Trophoblast cell (in vitro differentiated cells and primary cell): ENCODE results near the gene CAMKK1.

Source experiments
- DNase-seq, 2 donors: peaks; one replicate each; pipeline ENCODE4 v3.0.0-alpha.2; 2016
- H2AFZ ChIP-seq: 2 replicates; pipeline ENCODE4 v1.6.1; 2013; ENCODE audit warnings: low read length, moderate library complexity, mild to moderate bottlenecking; ENCODE audit not compliant: insufficient read depth, poor library complexity
- H2AK5ac ChIP-seq: 2 replicates; pipeline ENCODE4 v1.6.1; 2013; ENCODE audit warnings: mild to moderate bottlenecking, low read length
- H2BK120ac ChIP-seq: 2 replicates; pipeline ENCODE4 v1.6.1; 2013; ENCODE audit warnings: low read length, mild to moderate bottlenecking, moderate library complexity; ENCODE audit not compliant: insufficient read depth, poor library complexity
- H2BK12ac ChIP-seq: 2 replicates; pipeline ENCODE4 v1.6.1; 2013; ENCODE audit warnings: mild to moderate bottlenecking, low read length, moderate library complexity
- H2BK5ac ChIP-seq: 2 replicates; pipeline ENCODE4 v1.6.1; 2013; ENCODE audit warnings: low read length, low read depth, moderate library complexity, mild to moderate bottlenecking; ENCODE audit not compliant: poor library complexity
- H3K14ac ChIP-seq: 2 replicates; pipeline ENCODE4 v1.6.1; 2013; ENCODE audit warnings: mild to moderate bottlenecking, low read length
- H3K18ac ChIP-seq: 2 replicates; pipeline ENCODE4 v1.6.1; 2013; ENCODE audit warnings: mild to moderate bottlenecking, low read length
- H3K23ac ChIP-seq: 2 replicates; pipeline ENCODE4 v1.6.1; 2013; ENCODE audit warnings: low read length
- H3K27ac ChIP-seq: 2 replicates; pipeline ENCODE4 v1.5.1; 2013; ENCODE audit warnings: low read depth, mild to moderate bottlenecking, inconsistent platforms, low read length, moderate library complexity
- H3K27me3 ChIP-seq: 2 replicates; pipeline ENCODE4 v1.6.1; 2013; ENCODE audit warnings: inconsistent platforms, mild to moderate bottlenecking, low read length, moderate library complexity; ENCODE audit not compliant: insufficient read depth
- H3K36me3 ChIP-seq, 2 experiments: 1 replicate in 1 of 2; 2 replicates in 1 of 2; pipeline ENCODE4 v1.6.1; 2013; ENCODE audit warnings: low read length in 2 of 2, mild to moderate bottlenecking in 2 of 2, moderate library complexity in 1 of 2; ENCODE audit not compliant: insufficient read depth in 2 of 2, control insufficient read depth in 1 of 2
- H3K4ac ChIP-seq: 2 replicates; pipeline ENCODE4 v1.6.1; 2013; ENCODE audit warnings: low read depth, mild to moderate bottlenecking, low read length, moderate library complexity
- H3K4me1 ChIP-seq, 2 experiments: 1 replicate in 1 of 2; 2 replicates in 1 of 2; pipeline ENCODE4 v1.6.1; 2013; ENCODE audit warnings: low read length in 2 of 2, mild to moderate bottlenecking in 2 of 2, moderate library complexity in 1 of 2; ENCODE audit not compliant: insufficient read depth in 2 of 2, control insufficient read depth in 1 of 2
- H3K4me2 ChIP-seq: 2 replicates; pipeline ENCODE4 v1.6.1; 2013; ENCODE audit warnings: inconsistent platforms, mild to moderate bottlenecking, low read length, moderate library complexity
- H3K4me3 ChIP-seq: 2 replicates; pipeline ENCODE4 v1.5.1; 2013; ENCODE audit warnings: mild to moderate bottlenecking, low read depth, low read length, inconsistent platforms
- H3K79me1 ChIP-seq: one replicate; pipeline ENCODE4 v1.6.1; 2013; ENCODE audit warnings: low read length
- H3K79me2 ChIP-seq: 2 replicates; pipeline ENCODE4 v1.6.1; 2013; ENCODE audit warnings: low read length, mild to moderate bottlenecking; ENCODE audit not compliant: control insufficient read depth, insufficient read depth, poor library complexity
- H3K9ac ChIP-seq: 2 replicates; pipeline ENCODE4 v1.6.1; 2013; ENCODE audit warnings: mild to moderate bottlenecking, low read length
- H3K9me3 ChIP-seq: 2 replicates; pipeline ENCODE4 v1.6.1; 2013; ENCODE audit warnings: low read depth, mild to moderate bottlenecking, control low read depth, inconsistent platforms, low read length; ENCODE audit not compliant: insufficient read depth
- H4K12ac ChIP-seq: 2 replicates; pipeline ENCODE4 v1.6.1; 2013; ENCODE audit warnings: low read depth, mild to moderate bottlenecking, low read length, moderate library complexity
- H4K8ac ChIP-seq: 2 replicates; pipeline ENCODE4 v1.6.1; 2013; ENCODE audit warnings: low read depth, mild to moderate bottlenecking, low read length, moderate library complexity
- H4K91ac ChIP-seq: one replicate; pipeline ENCODE4 v1.6.1; 2013; ENCODE audit warnings: low read depth, mild to moderate bottlenecking, low read length, moderate library complexity
- WGBS: extraction: QIAGEN DNeasy Blood & Tissue Kit; methylation state at CpG from one replicate; pipeline ENCODE4 v1.1.7; 2013; ENCODE audit warnings: missing lambda C conversion rate; ENCODE audit not compliant: insufficient read length, insufficient coverage; ENCODE audit errors: extremely low coverage; 5-methylcytosine and 5-hydroxymethylcytosine counted together

Gene CAMKK1

DNA sequence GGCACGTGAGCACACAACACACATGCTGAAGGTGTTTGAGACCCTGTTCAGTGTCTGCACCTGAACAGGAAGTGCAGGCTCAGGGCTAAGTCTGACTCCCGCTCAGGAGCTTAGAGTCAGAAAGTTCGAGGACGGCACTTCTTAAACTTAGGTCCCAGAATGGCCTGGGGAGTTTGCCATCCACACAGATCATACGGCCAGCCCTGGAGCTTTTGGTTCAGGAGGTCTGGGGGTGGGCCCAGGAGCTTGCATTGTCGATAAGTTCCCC lies 4.0 kb upstream of the CAMKK1 start:
- H3K23ac ChIP-seq: no peak overlapping the region
- no peaks in the 10 kb centered on the region for H3K36me3 ChIP-seq
- no peak overlapping the region for H4K91ac ChIP-seq
- H3K79me1 ChIP-seq: peaks cover 2% of the 10 kb centered on the region
- H4K8ac ChIP-seq: no peak overlapping the region
- H2AK5ac ChIP-seq: no peak overlapping the region
- H3K14ac ChIP-seq: no peak overlapping the region
- peaks cover 4 to 14% of the 10 kb centered on the region in 2 experiments for H3K4me1 ChIP-seq
- H3K4me3 ChIP-seq: no peak overlapping the region
- H2BK120ac ChIP-seq: no peak overlapping the region
- H3K27me3 ChIP-seq: peaks cover 7% of the 10 kb centered on the region
- H3K18ac ChIP-seq: no peak overlapping the region
- H2BK12ac ChIP-seq: no peak overlapping the region
- no peak overlapping the region for H4K12ac ChIP-seq
- H2AFZ ChIP-seq: no peak overlapping the region
- H3K27ac ChIP-seq: no peak overlapping the region
- H2BK5ac ChIP-seq: no peak overlapping the region
- H3K4ac ChIP-seq: no peak overlapping the region
- no peak overlapping the region for H3K4me2 ChIP-seq
- H3K9me3 ChIP-seq: no peaks in the 10 kb centered on the region
- H3K79me2 ChIP-seq: no peaks in the 10 kb centered on the region
- no CpG with 5 or more reads among the region's 6 CpGs for WGBS
- DNase-seq: no peak
- no peak overlapping the region for H3K9ac ChIP-seq

DNA sequence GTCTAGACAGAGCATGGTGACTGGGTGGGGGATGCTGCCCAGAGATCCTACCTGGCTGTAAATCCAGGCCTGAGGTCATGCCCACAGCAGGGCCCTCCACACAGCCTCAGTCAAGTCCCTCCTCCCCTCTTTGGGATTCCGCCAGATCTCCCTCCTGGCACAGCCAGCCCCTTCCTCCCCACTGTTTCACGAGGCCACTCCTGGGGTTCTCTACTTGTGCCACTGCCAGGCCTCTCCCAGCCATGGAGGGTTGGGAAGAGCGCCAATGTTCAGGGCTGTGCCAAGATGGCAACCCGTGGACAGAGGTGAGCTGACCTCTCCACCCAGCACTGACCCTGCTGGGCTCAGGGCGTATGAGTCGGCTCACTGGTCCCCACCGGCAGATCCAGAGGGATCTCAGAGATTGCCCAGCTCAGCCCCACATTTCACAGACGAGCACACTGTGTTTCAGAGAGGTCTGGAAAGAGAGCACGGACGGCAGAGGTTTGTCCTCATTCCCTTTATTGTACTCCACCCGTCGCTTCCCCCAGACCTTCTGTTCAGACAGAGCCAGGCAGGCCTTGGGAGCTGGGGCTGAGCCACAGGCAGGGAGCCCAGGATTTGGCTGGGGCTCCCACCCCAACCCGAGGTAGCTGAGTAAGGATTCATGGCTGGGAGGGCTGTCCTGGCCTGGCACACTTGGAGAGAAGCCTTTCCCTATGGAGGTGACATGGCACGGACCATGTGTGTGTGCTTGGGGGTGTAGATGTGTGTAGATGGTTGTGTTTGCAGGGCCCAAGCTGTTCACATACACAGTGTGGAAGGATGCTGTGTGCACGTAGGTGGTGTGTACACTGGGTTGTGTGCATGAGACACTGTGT lies 3.5 kb upstream of the CAMKK1 start:
- no peak for DNase-seq
- no CpG with 5 or more reads among the region's 15 CpGs for WGBS
- Histone ChIP-seq H3K18ac (no peak overlapping the region), H3K79me1 (peaks cover 2% of the 10 kb centered on the region), H2AFZ (no peak overlapping the region), H2BK120ac (no peak overlapping the region), H3K4ac (no peak overlapping the region), H3K23ac (no peak overlapping the region), H4K8ac (no peak overlapping the region), H2BK5ac (no peak overlapping the region), H3K27ac (no peak overlapping the region), H3K36me3 (no peaks in the 10 kb centered on the region), H4K12ac (no peak overlapping the region), H3K4me2 (no peak overlapping the region), H3K4me1 (peaks cover 4 to 14% of the 10 kb centered on the region in 2 experiments), H2BK12ac (no peak overlapping the region), H3K27me3 (peaks cover 13% of the 10 kb centered on the region), H3K9me3 (no peaks in the 10 kb centered on the region), H3K79me2 (no peaks in the 10 kb centered on the region), H2AK5ac (no peak overlapping the region), H3K14ac (no peak overlapping the region), H3K4me3 (no peak overlapping the region), H3K9ac (no peak overlapping the region), H4K91ac (no peak overlapping the region)

- no peak for DNase-seq
- Histone ChIP-seq H3K4me1 (peaks cover 4 to 14% of the 10 kb centered on the region in 2 experiments), H3K27me3 (peaks cover 16% of the 10 kb centered on the region), H3K36me3 (no peaks in the 10 kb centered on the region), H4K12ac (no peak overlapping the region), H3K27ac (no peak overlapping the region), H4K8ac (no peak overlapping the region), H2BK5ac (no peak overlapping the region), H2BK12ac (no peak overlapping the region), H3K9me3 (no peaks in the 10 kb centered on the region), H3K14ac (no peak overlapping the region), H3K79me1 (peaks cover 2% of the 10 kb centered on the region), H2AK5ac (no peak overlapping the region), H3K9ac (no peak overlapping the region), H3K4ac (no peak overlapping the region), H3K79me2 (no peaks in the 10 kb centered on the region), H2BK120ac (no peak overlapping the region), H3K4me2 (no peak overlapping the region), H4K91ac (no peak overlapping the region), H3K4me3 (no peak overlapping the region), H3K18ac (no peak overlapping the region), H2AFZ (no peak overlapping the region), H3K23ac (no peak overlapping the region)
- no CpG with 5 or more reads among the region's 3 CpGs for WGBS
Observed at GRCh38 chr17:3895354-3895753, 2.5 kb upstream of the CAMKK1 start.

GRCh38 chr17:3894911-3895343 lies 2.1 kb upstream of the CAMKK1 start:
- peaks cover 1% of the 10 kb centered on the region for H3K9me3 ChIP-seq
- H3K23ac ChIP-seq: no peak overlapping the region
- H4K91ac ChIP-seq: no peak overlapping the region
- peaks cover 2% of the 10 kb centered on the region for H3K79me1 ChIP-seq
- WGBS: no CpG with 5 or more reads among the region's 2 CpGs
- peaks cover 4 to 14% of the 10 kb centered on the region in 2 experiments for H3K4me1 ChIP-seq
- no peak overlapping the region for H3K9ac ChIP-seq
- no peak overlapping the region for H2BK120ac ChIP-seq
- H3K27ac ChIP-seq: no peak overlapping the region
- no peak overlapping the region for H4K8ac ChIP-seq
- no peak overlapping the region for H3K18ac ChIP-seq
- no peak overlapping the region for H2AFZ ChIP-seq
- H2AK5ac ChIP-seq: no peak overlapping the region
- H3K4ac ChIP-seq: no peak overlapping the region
- DNase-seq: no peak
- H3K27me3 ChIP-seq: peaks cover 16% of the 10 kb centered on the region
- no peak overlapping the region for H3K14ac ChIP-seq
- H3K36me3 ChIP-seq: no peaks in the 10 kb centered on the region
- no peaks in the 10 kb centered on the region for H3K79me2 ChIP-seq
- H2BK5ac ChIP-seq: no peak overlapping the region
- H4K12ac ChIP-seq: no peak overlapping the region
- no peak overlapping the region for H2BK12ac ChIP-seq
- no peak overlapping the region for H3K4me2 ChIP-seq
- H3K4me3 ChIP-seq: no peak overlapping the region
